ENCODE data around the gene ENAH.
"Not testable (repeated sequence)": the region's sequence is repeated elsewhere in the genome, so short reads cannot be mapped to it uniquely, and the experiment has no call there.

Gene ENAH

DNA sequence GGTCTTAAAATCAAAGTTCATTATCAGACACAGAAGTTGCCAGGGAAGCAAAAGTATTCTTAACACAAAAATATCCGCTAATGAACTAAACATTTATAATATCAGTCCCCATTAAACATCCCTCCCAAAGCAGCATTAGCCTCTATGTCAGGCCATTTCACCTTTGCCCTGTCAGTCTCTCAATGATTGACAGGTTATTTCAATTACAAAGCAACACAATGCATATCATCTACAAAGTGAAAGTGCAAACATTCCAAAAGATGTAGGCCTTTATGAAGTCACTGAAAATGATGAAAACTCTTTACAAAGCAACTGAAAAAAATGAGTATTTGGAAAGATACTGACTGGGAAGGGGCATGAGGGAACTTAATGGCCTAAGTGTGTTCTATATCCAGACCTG, 14.1 kb downstream of the ENAH start:
- no peaks in the 10 kb centered on the region for H3K9me3 ChIP-seq (replicated peaks; ENCODE audit: insufficient read depth, low read length)
- H3K4me3 ChIP-seq (ENCODE audit: low read length): no peak overlapping the region
- H3K4me1 ChIP-seq (ENCODE audit: low read length): no peaks in the 10 kb centered on the region
- H3K9me2 ChIP-seq (replicated peaks; ENCODE audit: insufficient read depth, low read length): no peaks in the 10 kb centered on the region
- H3K36me3 ChIP-seq (replicated peaks; ENCODE audit: insufficient read depth, low read length): no peaks in the 10 kb centered on the region
- no peaks in the 10 kb centered on the region for H3K79me2 ChIP-seq (ENCODE audit: low read length)
- no peak overlapping the region for H3K4me2 ChIP-seq (ENCODE audit: low read depth, low read length)
- H3F3A ChIP-seq (ENCODE audit: insufficient read depth, low read length): no peaks in the 10 kb centered on the region
- H3K9ac ChIP-seq (ENCODE audit: low read length): no peak overlapping the region
- H3K27me3 ChIP-seq (replicated peaks; ENCODE audit: insufficient read depth, low read length): no peaks in the 10 kb centered on the region
- TF ChIP-seq EZH2phosphoT487 (IDR thresholded peaks at IDR 0.05; ENCODE audit: low read length) (no peak), EZH2 (optimal IDR thresholded peaks at IDR 0.05; ENCODE audit: low read depth, low read length) (no peak), CTCF (IDR thresholded peaks at IDR 0.05; ENCODE audit: low read length) (no peak)
- DNase-seq: no peak
- no peaks in the 10 kb centered on the region for H4K20me1 ChIP-seq (ENCODE audit: insufficient read depth, low read length)
- H2AFZ ChIP-seq (ENCODE audit: low read length): no peak overlapping the region
- no peak overlapping the region for H3K27ac ChIP-seq (ENCODE audit: low read length)

DNA sequence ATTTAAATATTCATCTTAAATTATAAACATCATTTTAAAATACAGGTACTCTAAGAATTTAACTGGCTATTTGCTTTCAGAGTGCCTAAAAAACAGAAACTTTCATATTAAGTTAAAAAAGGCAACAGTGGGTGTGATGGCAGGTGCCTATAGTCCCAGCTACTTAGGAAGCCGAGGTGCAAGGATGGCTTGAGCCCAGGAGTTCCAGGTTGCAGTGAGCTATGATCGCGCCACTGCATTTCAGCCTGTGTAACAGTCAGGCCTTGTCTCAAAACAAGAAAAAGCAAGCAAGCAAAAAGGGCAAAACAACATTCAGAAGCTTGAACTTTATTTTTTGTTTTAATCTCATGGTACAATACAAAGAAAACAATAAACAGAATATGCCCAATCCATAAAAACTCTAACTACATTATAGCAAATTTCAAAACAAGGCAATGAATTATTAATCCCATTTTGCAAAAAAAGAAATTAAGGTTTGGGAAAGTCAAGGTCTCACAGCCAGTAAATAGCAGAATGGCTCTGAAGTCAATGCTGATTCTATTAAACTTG, 15.2 kb downstream of the ENAH start:
- DNase-seq: no peak
- Histone ChIP-seq H2AFZ (ENCODE audit: low read length) (no peak overlapping the region), H3K36me3 (replicated peaks; ENCODE audit: insufficient read depth, low read length) (no peaks in the 10 kb centered on the region), H3K4me3 (ENCODE audit: low read length) (no peak overlapping the region), H3K4me2 (ENCODE audit: low read depth, low read length) (no peak overlapping the region), H3K27me3 (replicated peaks; ENCODE audit: insufficient read depth, low read length) (no peaks in the 10 kb centered on the region), H3F3A (ENCODE audit: insufficient read depth, low read length) (no peaks in the 10 kb centered on the region), H3K9me2 (replicated peaks; ENCODE audit: insufficient read depth, low read length) (no peaks in the 10 kb centered on the region), H3K27ac (ENCODE audit: low read length) (no peak overlapping the region), H4K20me1 (ENCODE audit: insufficient read depth, low read length) (no peaks in the 10 kb centered on the region), H3K79me2 (ENCODE audit: low read length) (no peaks in the 10 kb centered on the region), H3K9ac (ENCODE audit: low read length) (no peak overlapping the region), H3K9me3 (replicated peaks; ENCODE audit: insufficient read depth, low read length) (no peaks in the 10 kb centered on the region), H3K4me1 (ENCODE audit: low read length) (no peaks in the 10 kb centered on the region)
- TF ChIP-seq CTCF (IDR thresholded peaks at IDR 0.05; ENCODE audit: low read length) (no peak), EZH2 (optimal IDR thresholded peaks at IDR 0.05; ENCODE audit: low read depth, low read length) (no peak), EZH2phosphoT487 (IDR thresholded peaks at IDR 0.05; ENCODE audit: low read length) (no peak)

DNA sequence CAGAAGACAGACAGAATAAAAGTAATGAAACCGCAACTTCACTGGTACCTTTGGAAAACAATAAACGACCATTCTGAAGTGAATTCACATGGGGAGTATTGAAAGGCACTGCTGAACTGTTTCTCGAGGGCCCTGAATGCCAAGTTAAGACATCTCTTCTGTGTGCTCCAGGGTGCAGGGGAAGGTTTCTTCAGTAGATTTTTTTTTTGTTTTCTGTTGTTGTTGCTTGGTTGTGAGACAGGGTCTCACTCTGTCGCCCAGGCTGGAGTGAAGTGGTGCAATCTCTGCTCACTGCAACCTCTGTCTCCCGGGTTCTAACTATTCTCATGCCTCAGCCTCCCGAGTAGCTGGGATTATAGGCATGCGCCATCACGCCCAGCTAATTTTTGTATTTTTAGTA, 15.9 kb downstream of the ENAH start:
- not testable (repeated sequence) for H3K9me2 ChIP-seq (replicated peaks; ENCODE audit: insufficient read depth, low read length); H3K27ac ChIP-seq (ENCODE audit: low read length); H3K36me3 ChIP-seq (replicated peaks; ENCODE audit: insufficient read depth, low read length); H3K27me3 ChIP-seq (replicated peaks; ENCODE audit: insufficient read depth, low read length); DNase-seq; H2AFZ ChIP-seq (ENCODE audit: low read length); H3K9me3 ChIP-seq (replicated peaks; ENCODE audit: insufficient read depth, low read length); H4K20me1 ChIP-seq (ENCODE audit: insufficient read depth, low read length); H3F3A ChIP-seq (ENCODE audit: insufficient read depth, low read length); H3K79me2 ChIP-seq (ENCODE audit: low read length); H3K4me3 ChIP-seq (ENCODE audit: low read length); H3K9ac ChIP-seq (ENCODE audit: low read length); H3K4me2 ChIP-seq (ENCODE audit: low read depth, low read length); H3K4me1 ChIP-seq (ENCODE audit: low read length)

DNA sequence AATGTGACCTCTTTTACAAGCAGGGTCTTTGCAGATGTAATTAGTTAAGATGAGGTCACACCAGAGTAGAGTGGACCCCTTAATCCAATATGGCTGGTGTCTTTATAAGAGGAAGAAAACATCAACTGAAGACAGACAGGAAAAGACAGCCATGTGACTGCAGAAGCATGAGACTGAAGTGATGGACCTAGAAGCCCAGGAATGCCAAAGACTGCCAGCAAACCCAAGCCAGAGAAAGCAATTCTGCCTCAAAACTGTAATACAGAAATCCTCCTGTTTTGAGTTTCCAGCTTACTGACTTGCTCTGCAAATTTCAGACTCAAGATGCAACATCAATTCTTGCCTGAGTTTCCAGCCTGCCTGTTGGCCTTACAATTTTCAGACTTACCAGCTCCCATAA, 17.3 kb downstream of the ENAH start:
- Histone ChIP-seq H3K27ac (ENCODE audit: low read length) (no peak overlapping the region), H3K79me2 (ENCODE audit: low read length) (no peaks in the 10 kb centered on the region), H3K4me3 (ENCODE audit: low read length) (no peak overlapping the region), H3K4me2 (ENCODE audit: low read depth, low read length) (no peak overlapping the region), H3K9me3 (replicated peaks; ENCODE audit: insufficient read depth, low read length) (no peaks in the 10 kb centered on the region), H3K4me1 (ENCODE audit: low read length) (no peaks in the 10 kb centered on the region), H3F3A (ENCODE audit: insufficient read depth, low read length) (no peaks in the 10 kb centered on the region), H3K9me2 (replicated peaks; ENCODE audit: insufficient read depth, low read length) (no peaks in the 10 kb centered on the region), H3K36me3 (replicated peaks; ENCODE audit: insufficient read depth, low read length) (no peaks in the 10 kb centered on the region), H3K27me3 (replicated peaks; ENCODE audit: insufficient read depth, low read length) (no peaks in the 10 kb centered on the region), H2AFZ (ENCODE audit: low read length) (no peak overlapping the region), H3K9ac (ENCODE audit: low read length) (no peak overlapping the region), H4K20me1 (ENCODE audit: insufficient read depth, low read length) (no peaks in the 10 kb centered on the region)
- DNase-seq: no peak
- TF ChIP-seq EZH2phosphoT487 (IDR thresholded peaks at IDR 0.05; ENCODE audit: low read length) (no peak), CTCF (IDR thresholded peaks at IDR 0.05; ENCODE audit: low read length) (no peak), EZH2 (optimal IDR thresholded peaks at IDR 0.05; ENCODE audit: low read depth, low read length) (no peak)

- H4K20me1 ChIP-seq (ENCODE audit: insufficient read depth, low read length); H3K9me2 ChIP-seq (replicated peaks; ENCODE audit: insufficient read depth, low read length); H3K4me1 ChIP-seq (ENCODE audit: low read length); H3K9ac ChIP-seq (ENCODE audit: low read length); H2AFZ ChIP-seq (ENCODE audit: low read length); H3K9me3 ChIP-seq (replicated peaks; ENCODE audit: insufficient read depth, low read length); H3K27ac ChIP-seq (ENCODE audit: low read length); H3F3A ChIP-seq (ENCODE audit: insufficient read depth, low read length); H3K27me3 ChIP-seq (replicated peaks; ENCODE audit: insufficient read depth, low read length); H3K79me2 ChIP-seq (ENCODE audit: low read length); DNase-seq; H3K4me3 ChIP-seq (ENCODE audit: low read length); H3K36me3 ChIP-seq (replicated peaks; ENCODE audit: insufficient read depth, low read length); H3K4me2 ChIP-seq (ENCODE audit: low read depth, low read length): not testable (repeated sequence)
Measured at GRCh38 chr1:225632836-225633235, 20.1 kb downstream of the ENAH start.
